ENCODE data around the gene SMIM29.

The SMIM29 gene

DNA sequence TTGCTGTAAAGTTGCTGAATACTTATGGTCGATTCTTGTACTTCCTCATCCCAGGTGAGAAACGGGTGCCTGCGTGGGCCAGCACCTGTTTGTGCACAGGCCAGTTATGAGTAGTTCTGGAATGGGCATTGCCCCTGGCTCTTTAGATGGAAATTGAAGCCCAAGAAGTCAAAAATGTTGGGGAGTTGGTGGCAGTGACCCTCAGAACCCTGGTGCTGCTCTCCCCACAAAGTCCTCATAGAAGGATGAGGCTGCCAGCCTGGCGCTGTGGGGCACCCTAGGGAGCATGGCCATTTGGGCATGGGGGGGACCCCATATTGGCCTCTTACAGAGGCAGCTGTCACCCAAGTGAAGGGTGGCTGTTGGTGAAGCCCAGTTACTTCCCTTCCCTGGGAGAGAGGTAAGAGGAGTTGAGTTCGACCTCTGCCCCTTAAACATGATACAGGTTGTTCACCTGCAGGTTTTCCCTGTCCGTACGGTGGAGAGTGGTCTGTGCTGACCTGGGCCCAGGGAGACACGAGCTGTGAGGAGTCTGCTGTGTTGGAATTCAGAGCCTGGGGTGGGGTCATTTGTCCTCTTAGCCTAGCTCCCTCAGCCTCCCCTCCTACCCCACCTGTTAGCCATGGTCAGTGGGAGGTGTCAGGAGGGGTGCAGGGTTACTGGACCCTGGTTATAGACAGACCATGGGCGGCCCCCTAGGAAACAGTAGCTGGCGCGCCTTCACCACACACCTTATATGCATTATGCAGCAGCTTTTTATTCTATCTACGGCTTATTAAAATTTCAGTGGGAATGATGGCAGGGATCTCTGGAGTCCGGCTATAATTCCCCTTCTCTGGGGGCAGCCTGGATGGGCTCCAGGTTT is 7.2 kb downstream of the SMIM29 start:
- H2AFZ ChIP-seq (ENCODE audit: low read depth, low read length), result no peak overlapping the region
- H3K9me3 ChIP-seq (ENCODE audit: low read length), result no peaks in the 10 kb centered on the region
- peaks cover 12% of the 10 kb centered on the region for H3K4me1 ChIP-seq (ENCODE audit: insufficient read depth, low read length)
- peaks cover 37% of the 10 kb centered on the region for H3K36me3 ChIP-seq (ENCODE audit: insufficient read depth, low read length)
- no peak overlapping the region for H3K4me3 ChIP-seq (ENCODE audit: low read length)
- H3K27me3 ChIP-seq (ENCODE audit: insufficient read depth, low read length), result no peaks in the 10 kb centered on the region

DNA sequence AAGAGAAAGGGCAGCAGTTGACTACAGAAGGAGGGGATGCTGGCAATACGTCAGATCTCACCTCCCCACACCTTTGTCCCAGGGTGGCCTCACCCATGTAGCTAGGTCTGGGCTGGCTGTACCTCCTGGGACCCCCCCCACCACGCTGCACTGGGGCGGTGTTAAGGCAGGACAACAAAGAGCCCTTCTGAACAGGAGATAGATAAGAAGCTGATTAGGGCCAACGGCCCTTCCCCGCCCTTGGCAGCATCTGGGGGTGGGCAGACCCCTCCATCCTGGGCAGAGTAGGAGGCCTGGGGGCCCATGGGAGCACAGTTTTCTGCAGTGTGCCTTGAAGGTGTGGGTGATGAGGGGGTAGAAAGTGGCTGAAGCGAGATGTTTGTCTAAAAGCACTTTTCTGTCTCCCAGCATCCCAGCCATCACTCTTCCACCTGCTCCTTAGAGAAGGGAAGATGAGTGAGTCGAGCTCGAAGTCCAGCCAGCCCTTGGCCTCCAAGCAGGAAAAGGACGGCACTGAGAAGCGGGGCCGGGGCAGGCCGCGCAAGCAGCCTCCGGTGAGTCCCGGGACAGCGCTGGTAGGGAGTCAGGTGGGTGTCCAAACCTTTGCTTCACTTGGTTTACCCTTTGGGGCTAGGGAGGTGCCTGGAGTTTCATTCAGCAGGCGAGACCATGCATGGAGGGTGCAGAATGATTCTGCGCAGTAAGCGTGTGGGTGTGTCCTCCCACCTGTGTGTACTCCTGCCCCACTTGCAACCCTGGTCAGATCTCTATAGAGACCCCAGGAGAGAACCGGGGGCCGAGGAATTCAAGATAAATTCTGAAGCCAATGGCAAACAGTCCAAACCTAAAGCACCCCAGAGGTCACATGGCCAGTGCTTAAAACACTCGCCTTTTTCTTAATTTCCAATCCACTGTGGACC is 8.2 kb downstream of the SMIM29 start:
- Histone ChIP-seq H3K4me3 (ENCODE audit: low read length) (no peak overlapping the region), H3K4me1 (ENCODE audit: insufficient read depth, low read length) (peaks cover 12% of the 10 kb centered on the region), H3K9me3 (ENCODE audit: low read length) (no peaks in the 10 kb centered on the region), H2AFZ (ENCODE audit: low read depth, low read length) (no peak overlapping the region), H3K36me3 (ENCODE audit: insufficient read depth, low read length) (peaks cover 33% of the 10 kb centered on the region), H3K27me3 (ENCODE audit: insufficient read depth, low read length) (no peaks in the 10 kb centered on the region)

DNA sequence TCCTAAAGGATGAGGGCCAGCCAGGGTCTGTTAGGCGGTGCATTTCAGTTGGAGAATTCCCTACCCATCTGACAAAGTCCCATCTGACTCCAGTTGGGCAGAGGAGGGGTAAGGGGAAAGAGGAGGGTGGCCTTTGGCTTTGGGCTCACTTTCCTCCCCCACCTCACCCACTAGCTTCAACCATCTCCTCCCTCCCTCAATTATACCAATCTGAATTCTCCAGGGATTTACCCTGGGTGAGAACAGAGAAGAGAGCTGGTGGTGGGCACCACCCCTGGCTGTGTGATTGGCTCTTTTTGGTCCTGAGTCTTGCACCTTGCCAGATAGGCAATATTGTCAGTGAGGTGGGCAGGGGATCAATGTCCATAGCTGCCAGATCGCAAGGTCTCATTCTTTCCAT is 8.9 kb downstream of the SMIM29 start:
- peaks cover 33% of the 10 kb centered on the region for H3K36me3 ChIP-seq (ENCODE audit: insufficient read depth, low read length)
- no peaks in the 10 kb centered on the region for H3K27me3 ChIP-seq (ENCODE audit: insufficient read depth, low read length)
- H2AFZ ChIP-seq (ENCODE audit: low read depth, low read length), result no peak overlapping the region
- no peak overlapping the region for H3K4me3 ChIP-seq (ENCODE audit: low read length)
- no peaks in the 10 kb centered on the region for H3K9me3 ChIP-seq (ENCODE audit: low read length)
- H3K4me1 ChIP-seq (ENCODE audit: insufficient read depth, low read length), result peaks cover 12% of the 10 kb centered on the region

DNA sequence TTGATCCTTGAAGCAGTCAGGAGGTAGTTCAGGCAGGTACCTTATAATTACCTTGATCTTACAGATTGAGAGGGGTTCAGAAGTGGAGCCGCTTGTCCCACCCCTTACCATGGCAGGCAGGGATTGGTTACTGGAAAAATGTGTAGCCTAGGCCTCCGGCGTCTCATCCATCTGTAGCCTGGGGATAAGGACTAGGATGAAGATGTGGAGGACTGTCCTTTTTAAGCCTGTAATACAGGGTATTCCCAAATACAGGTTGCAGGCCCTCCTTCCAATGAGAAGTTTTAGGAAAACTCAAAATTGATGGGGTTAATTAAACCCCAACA is 9.3 kb downstream of the SMIM29 start:
- Histone ChIP-seq H3K4me3 (ENCODE audit: low read length) (no peak overlapping the region), H3K4me1 (ENCODE audit: insufficient read depth, low read length) (peaks cover 12% of the 10 kb centered on the region)

DNA sequence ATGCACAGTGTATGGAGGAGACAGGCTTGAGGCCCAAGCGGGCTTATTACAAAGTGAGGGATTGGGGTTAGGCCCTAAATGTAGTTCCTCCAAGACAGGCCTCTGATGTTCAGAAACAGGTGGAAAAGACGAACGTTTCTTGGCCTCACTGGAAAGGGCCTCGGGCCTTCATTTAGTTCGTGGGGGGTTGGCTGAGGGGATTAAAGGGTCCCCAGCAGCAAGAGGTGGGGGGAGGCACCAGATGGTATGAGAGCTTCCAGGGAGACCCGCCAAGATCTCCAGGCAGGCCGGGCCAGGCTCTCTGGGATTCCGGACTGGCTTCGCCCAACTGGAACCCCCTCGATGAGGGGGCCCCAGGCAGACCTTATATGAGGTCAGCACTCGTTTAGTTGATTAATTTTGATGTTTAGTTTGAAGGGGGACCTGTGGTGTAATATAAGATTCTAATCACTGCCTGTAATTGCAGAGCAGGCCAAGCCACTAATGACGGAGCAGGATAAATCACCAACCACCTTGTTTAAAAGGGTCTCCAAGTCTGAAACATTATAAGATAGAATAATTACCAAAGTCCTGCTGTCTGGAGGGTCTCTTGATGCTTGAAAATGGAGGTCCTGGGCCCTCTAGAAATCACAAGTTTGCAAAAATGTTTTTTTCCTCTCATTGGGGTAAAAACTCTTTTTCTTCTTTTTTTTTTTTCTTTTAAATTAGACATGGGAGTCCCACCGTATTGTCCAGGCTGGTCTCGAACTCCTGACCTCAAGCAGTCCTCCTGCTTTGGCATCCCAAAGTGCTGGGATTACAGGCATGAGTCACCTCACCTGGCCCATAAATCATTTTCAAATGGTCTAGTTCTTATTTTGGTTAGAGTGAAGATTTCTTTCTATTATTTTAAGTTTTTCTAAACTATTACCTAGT is 10.0 kb downstream of the SMIM29 start:
- Histone ChIP-seq H3K36me3 (ENCODE audit: insufficient read depth, low read length) (peaks cover 27% of the 10 kb centered on the region), H2AFZ (ENCODE audit: low read depth, low read length) (peak overlapping the region; percentile 73), H3K4me1 (ENCODE audit: insufficient read depth, low read length) (peaks cover 8% of the 10 kb centered on the region), H3K4me3 (ENCODE audit: low read length) (peak overlapping the region; percentile 84), H3K9me3 (ENCODE audit: low read length) (no peaks in the 10 kb centered on the region), H3K27me3 (ENCODE audit: insufficient read depth, low read length) (no peaks in the 10 kb centered on the region)

More for the DNA sequence above, 9.3 kb downstream of the SMIM29 start:
- H2AFZ ChIP-seq (ENCODE audit: low read depth, low read length), result no peak overlapping the region
- H3K36me3 ChIP-seq (ENCODE audit: insufficient read depth, low read length), result peaks cover 33% of the 10 kb centered on the region
- no peaks in the 10 kb centered on the region for H3K27me3 ChIP-seq (ENCODE audit: insufficient read depth, low read length)
- no peaks in the 10 kb centered on the region for H3K9me3 ChIP-seq (ENCODE audit: low read length)

DNA sequence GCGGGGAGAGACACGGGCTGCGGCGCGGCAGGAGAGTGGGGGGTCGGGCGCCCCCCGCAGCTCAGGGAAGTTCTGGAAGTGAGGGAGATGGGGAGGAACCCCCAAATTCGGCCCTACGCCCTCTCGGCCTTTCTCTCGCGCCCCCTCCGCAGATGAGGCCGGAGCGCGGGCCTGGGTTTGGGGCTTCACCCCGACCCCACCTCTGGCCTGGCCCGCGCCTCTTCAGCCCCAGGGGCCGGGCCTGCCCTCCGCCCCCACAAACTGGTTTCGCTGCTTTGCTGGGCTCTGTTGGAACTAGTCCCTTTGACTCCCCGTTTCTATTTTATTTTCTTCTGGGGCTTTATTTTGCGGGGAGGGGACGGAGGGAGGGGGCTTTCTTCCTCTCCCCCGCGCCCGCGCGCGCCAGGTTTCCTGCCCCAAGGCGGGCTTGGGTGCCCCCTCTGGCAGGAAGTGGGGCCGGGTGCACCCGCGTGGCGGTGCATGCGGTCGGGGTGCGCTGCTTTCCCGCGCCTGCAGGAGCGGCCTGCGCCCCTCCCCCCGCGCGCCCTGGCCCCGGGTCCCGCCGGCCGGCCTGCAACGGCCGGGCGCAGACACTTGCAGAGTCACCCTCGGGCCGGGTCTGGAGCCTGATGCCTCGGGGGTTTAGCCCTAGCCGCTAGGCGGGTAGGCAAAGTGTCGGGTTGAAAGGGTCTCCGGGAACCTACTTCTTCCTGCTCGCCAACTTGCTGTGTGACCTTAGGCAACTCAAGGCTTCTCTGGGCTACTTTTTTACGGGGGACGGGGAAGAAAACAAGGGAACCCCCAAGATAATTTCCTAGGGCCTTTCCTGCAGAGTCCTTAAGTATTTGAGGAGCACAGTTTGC is 10.9 kb downstream of the SMIM29 start:
- peak overlapping the region; percentile 73 for H2AFZ ChIP-seq (ENCODE audit: low read depth, low read length)
- H3K36me3 ChIP-seq (ENCODE audit: insufficient read depth, low read length), result peaks cover 22% of the 10 kb centered on the region
- no peaks in the 10 kb centered on the region for H3K27me3 ChIP-seq (ENCODE audit: insufficient read depth, low read length)
- H3K4me1 ChIP-seq (ENCODE audit: insufficient read depth, low read length), result peaks cover 8% of the 10 kb centered on the region
- peak overlapping the region; percentile 84 for H3K4me3 ChIP-seq (ENCODE audit: low read length)
- H3K9me3 ChIP-seq (ENCODE audit: low read length), result no peaks in the 10 kb centered on the region

DNA sequence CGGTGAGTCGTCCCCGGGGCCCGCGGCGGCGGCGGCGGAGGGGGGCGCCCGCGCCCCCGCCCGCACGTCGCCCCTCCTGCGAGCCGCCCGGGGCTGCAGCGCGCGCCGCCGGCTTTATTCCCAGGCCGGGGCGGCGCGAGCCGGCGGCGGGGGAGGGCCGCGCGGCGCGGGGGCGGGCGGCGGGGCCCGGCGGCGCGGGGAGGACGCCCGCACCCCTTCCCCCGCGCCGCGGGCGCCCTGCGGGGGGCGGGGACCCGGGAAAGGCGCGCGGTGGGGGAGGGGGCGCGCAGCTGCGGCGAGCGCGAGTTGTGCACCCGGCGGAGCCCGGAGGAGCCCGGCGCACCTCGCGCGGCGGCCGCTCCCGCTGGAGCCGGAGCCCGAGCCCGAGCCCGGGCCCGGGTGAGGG is 11.5 kb downstream of the SMIM29 start:
- Histone ChIP-seq H3K4me3 (ENCODE audit: low read length) (peak overlapping the region; percentile 84), H3K36me3 (ENCODE audit: insufficient read depth, low read length) (peaks cover 19% of the 10 kb centered on the region), H2AFZ (ENCODE audit: low read depth, low read length) (peak overlapping the region; percentile 73), H3K27me3 (ENCODE audit: insufficient read depth, low read length) (no peaks in the 10 kb centered on the region), H3K4me1 (ENCODE audit: insufficient read depth, low read length) (peaks cover 8% of the 10 kb centered on the region), H3K9me3 (ENCODE audit: low read length) (no peaks in the 10 kb centered on the region)

DNA sequence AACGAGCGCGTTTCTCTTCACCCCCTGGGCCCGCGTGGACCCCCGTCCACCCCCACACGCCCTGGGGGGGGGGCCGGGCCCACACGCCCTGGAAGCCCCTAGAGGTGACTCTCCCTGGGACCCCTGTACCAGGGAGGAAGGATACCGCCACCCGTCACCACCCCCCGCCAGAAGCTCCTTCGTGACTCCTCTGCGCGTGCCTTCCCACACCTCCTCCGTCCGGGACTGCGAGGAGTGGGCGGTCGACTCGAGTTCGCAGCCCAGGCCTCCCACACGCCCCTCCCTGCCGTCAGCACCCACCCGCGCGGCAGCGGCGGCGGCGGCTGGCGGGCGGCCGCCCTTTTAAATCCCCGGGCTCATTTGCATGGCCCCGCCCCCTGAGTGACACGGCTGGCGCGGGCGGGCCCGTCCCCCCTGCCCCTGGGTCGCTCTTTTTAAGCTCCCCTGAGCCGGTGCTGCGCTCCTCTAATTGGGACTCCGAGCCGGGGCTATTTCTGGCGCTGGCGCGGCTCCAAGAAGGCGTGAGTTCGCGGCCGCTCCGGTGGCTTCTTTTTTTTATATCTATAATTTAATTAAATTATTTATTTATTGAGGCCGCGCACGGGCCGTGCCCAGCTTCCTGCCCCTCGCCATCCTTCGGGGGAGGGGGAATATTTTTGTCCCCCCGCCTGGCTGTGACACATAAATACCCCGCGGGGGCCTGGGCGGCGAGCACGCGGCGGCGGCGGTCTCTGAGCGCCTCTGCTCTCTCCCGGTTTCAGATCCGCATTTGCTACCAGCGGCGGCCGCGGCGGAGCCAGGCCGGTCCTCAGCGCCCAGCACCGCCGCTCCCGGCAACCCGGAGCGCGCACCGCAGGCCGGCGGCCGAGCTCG is 12.1 kb downstream of the SMIM29 start, which contains the start of gene HMGA1:
TSS of gene HMGA1 (plus strand) at position 431 of the 873 bp plus-strand sequence. CDS start 3,908 bp downstream, outside the sequence.
- Histone ChIP-seq H3K4me1 (ENCODE audit: insufficient read depth, low read length) (peaks cover 8% of the 10 kb centered on the region), H3K9me3 (ENCODE audit: low read length) (no peaks in the 10 kb centered on the region), H2AFZ (ENCODE audit: low read depth, low read length) (peak within 1 kb of the TSS; percentile 73), H3K36me3 (ENCODE audit: insufficient read depth, low read length) (peaks cover 14% of the 10 kb centered on the region), H3K4me3 (ENCODE audit: low read length) (peak within 1 kb of the TSS; percentile 84), H3K27me3 (ENCODE audit: insufficient read depth, low read length) (no peaks in the 10 kb centered on the region)

DNA sequence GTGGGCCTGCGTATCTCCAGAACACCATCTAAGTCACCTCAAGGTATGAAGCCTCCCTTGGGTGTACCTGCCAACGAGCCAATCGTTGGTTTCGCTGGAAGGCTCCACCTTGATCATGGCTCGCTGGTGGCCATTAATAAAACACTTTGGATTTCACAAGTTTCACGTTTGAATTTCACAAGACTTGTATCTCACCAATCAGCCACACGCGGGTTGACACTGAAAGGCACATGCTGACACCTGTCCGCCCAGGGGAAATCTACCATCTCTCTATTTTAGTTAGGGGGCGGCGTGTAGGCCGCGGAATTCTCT is 12.7 kb downstream of the SMIM29 start:
- Histone ChIP-seq H3K9me3 (ENCODE audit: low read length) (no peaks in the 10 kb centered on the region), H3K36me3 (ENCODE audit: insufficient read depth, low read length) (peaks cover 8% of the 10 kb centered on the region), H2AFZ (ENCODE audit: low read depth, low read length) (no peak overlapping the region), H3K27me3 (ENCODE audit: insufficient read depth, low read length) (no peaks in the 10 kb centered on the region), H3K4me1 (ENCODE audit: insufficient read depth, low read length) (peaks cover 8% of the 10 kb centered on the region), H3K4me3 (ENCODE audit: low read length) (peak overlapping the region; percentile 84)

DNA sequence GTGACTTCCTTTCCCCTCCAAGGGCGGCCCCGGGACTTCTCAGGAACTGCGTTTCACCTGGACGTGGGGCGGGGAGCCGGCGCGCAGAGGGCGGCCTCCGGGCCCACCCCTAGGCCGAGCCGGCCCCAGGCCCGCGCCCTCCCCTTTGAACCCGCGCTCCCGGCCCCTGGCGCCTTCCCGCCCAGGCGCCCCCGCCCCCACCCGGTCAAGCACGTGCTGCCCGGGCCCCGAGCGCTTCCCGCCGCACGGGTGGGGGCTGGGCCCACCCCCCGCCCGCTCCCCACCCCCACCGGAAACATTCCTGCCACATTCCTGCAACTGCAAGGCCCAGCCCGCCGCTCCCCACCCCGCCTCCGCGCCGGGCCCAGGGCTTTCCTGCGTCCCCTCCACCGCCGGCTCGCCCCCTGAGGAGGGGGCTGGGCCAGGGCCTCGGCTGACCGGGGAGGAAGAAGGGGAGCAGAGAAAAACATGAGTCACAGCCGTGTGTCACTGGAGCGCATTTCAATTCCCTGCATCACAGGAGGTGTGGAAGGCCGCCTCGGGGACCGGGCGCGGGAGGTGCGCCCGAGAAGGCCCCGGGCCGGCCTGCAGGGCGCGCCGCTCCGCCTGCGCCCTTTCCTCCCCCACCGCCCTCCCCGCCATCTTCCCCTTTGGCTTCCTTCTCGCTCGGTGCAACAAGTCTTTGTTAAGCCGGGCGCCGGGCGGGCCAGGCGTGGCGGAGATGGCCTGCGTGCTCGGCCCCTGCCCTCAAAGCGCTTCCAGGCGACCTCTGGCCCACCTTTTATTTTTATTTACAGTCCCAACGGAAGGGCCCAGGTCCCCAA is 13.3 kb downstream of the SMIM29 start:
- Histone ChIP-seq H3K4me3 (ENCODE audit: low read length) (peak overlapping the region; percentile 84), H2AFZ (ENCODE audit: low read depth, low read length) (no peak overlapping the region), H3K9me3 (ENCODE audit: low read length) (no peaks in the 10 kb centered on the region), H3K36me3 (ENCODE audit: insufficient read depth, low read length) (peaks cover 5% of the 10 kb centered on the region), H3K4me1 (ENCODE audit: insufficient read depth, low read length) (peaks cover 8% of the 10 kb centered on the region), H3K27me3 (ENCODE audit: insufficient read depth, low read length) (no peaks in the 10 kb centered on the region)
